NCI-H2107 (cell line): ENCODE measurements around the gene SOHLH1.

Experiments used
- DNase-seq: peaks from one replicate; lab custom pipeline; 2025; lab: John Stamatoyannopoulos, UW

Gene SOHLH1

GRCh38 chr9:135703726-135704125 is 4.4 kb upstream of the SOHLH1 start:
- no peak for DNase-seq

GRCh38 chr9:135701959-135702721 is 2.9 kb upstream of the SOHLH1 start, which contains the start of gene KCNT1:
KCNT1 (plus strand) TSS chr9:135702185; CDS start chr9:135702259, 74 bp downstream.
- DNase-seq, result peak; percentile 22

GRCh38 chr9:135701067-135701958 is 2.0 kb upstream of the SOHLH1 start:
- DNase-seq, result no peak

- no peak for DNase-seq
These were observed 1.2 kb upstream of the SOHLH1 start for GRCh38 chr9:135700525-135700924.

GRCh38 chr9:135698767-135699166 is 514 bp downstream of the SOHLH1 start:
- no peak for DNase-seq

- DNase-seq, result no peak
These were observed 1.0 kb downstream of the SOHLH1 start for GRCh38 chr9:135698236-135698635.

GRCh38 chr9:135697226-135697625 is 2.1 kb downstream of the SOHLH1 start:
- DNase-seq, result no peak

GRCh38 chr9:135696446-135696845 is 2.8 kb downstream of the SOHLH1 start:
- no peak for DNase-seq

GRCh38 chr9:135695642-135696041 is 3.6 kb downstream of the SOHLH1 start:
- DNase-seq, result no peak

- no peak for DNase-seq
These were observed 4.2 kb downstream of the SOHLH1 start for GRCh38 chr9:135695036-135695435.

GRCh38 chr9:135694414-135694813 is 4.9 kb downstream of the SOHLH1 start:
- no peak for DNase-seq

GRCh38 chr9:135693771-135694170 is 5.5 kb downstream of the SOHLH1 start:
- DNase-seq, result no peak

GRCh38 chr9:135693265-135693664 is 6.0 kb downstream of the SOHLH1 start:
- DNase-seq, result no peak

GRCh38 chr9:135692410-135692809 is 6.9 kb downstream of the SOHLH1 start:
- DNase-seq, result no peak

GRCh38 chr9:135690836-135691570 is 8.3 kb downstream of the SOHLH1 start:
- no peak for DNase-seq

GRCh38 chr9:135689011-135689410 is 10.3 kb downstream of the SOHLH1 start:
- DNase-seq, result no peak

GRCh38 chr9:135687216-135687615 is 12.1 kb downstream of the SOHLH1 start:
- no peak for DNase-seq

GRCh38 chr9:135684691-135685090 is 14.6 kb downstream of the SOHLH1 start:
- DNase-seq, result no peak

GRCh38 chr9:135683401-135684034 is 15.8 kb downstream of the SOHLH1 start:
- no peak for DNase-seq

GRCh38 chr9:135681161-135681560 is 18.1 kb downstream of the SOHLH1 start:
- no peak for DNase-seq

GRCh38 chr9:135680056-135680455 is 19.2 kb downstream of the SOHLH1 start:
- DNase-seq, result no peak
